RWPE2 (cell line): ENCODE results near the gene TADA2B.

ENCODE experiments used
- ATAC-seq: fragments of 200-7000 bp; cut with Tn5 transposase; 3 replicates; pipeline ENCODE4 v1.9.1; 2021; ENCODE audit warnings: low read depth
- DNase-seq: peaks from one replicate; pipeline ENCODE4 v3.0.0-alpha.2; 2020; ENCODE audit warnings: low spot score
- H3K27ac ChIP-seq: fragments of 450-650 bp; 2 replicates; pipeline ENCODE4 v1.5.1; 2017; ENCODE audit warnings: mild to moderate bottlenecking; ENCODE audit not compliant: poor library complexity, severe bottlenecking
- H3K27me3 ChIP-seq: fragments of 250-450 bp; sonication (Bioruptor Pico); 2 replicates; pipeline ENCODE4 v1.5.1; 2021; ENCODE audit warnings: mild to moderate bottlenecking, moderate library complexity; ENCODE audit not compliant: insufficient read depth, poor library complexity, severe bottlenecking
- H3K36me3 ChIP-seq: fragments of 250-450 bp; sonication (Bioruptor Pico); 2 replicates; pipeline ENCODE4 v1.5.1; 2020; ENCODE audit warnings: low read depth, mild to moderate bottlenecking, moderate library complexity
- H3K4me1 ChIP-seq: fragments of 250-450 bp; sonication (Bioruptor Pico); 2 replicates; pipeline ENCODE4 v1.5.1; 2021; ENCODE audit warnings: mild to moderate bottlenecking, moderate library complexity; ENCODE audit not compliant: insufficient read depth, poor library complexity, severe bottlenecking
- H3K4me3 ChIP-seq: fragments of 250-450 bp; sonication (Bioruptor Pico); 2 replicates; pipeline ENCODE4 v1.5.1; 2021; ENCODE audit warnings: mild to moderate bottlenecking, moderate library complexity; ENCODE audit not compliant: severe bottlenecking
- H3K9me3 ChIP-seq: fragments of 250-450 bp; sonication (Bioruptor Pico); 2 replicates; pipeline ENCODE4 v1.5.1; 2021; ENCODE audit warnings: mild to moderate bottlenecking, moderate library complexity; ENCODE audit not compliant: severe bottlenecking
- CTCF ChIP-seq: fragments of 450-650 bp; IDR thresholded peaks from one replicate; pipeline ENCODE4 v1.5.1; 2017; ENCODE audit warnings: mild to moderate bottlenecking, moderate library complexity; ENCODE audit not compliant: poor library complexity, severe bottlenecking

The TADA2B gene

DNA sequence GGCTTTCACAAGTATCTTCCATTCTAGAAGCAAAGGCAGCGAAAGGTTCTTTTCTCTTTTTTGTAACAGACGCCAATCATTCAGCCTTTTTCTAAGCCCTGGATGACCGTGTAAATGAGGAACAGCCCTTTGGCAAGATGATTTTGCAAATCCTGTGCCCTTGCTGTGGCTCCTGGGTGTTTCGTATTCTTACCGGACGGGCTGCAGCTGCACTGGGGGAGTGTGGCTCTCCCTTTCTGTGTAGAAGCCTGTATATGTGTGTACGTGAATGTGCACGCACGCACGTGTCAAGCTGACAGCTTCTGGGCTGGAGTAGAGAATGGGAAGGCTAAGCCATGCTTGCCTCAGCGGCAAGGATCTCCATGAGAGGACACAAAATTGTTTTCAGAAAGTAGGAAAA is 16.5 kb downstream of the TADA2B start:
- no peaks in the 10 kb centered on the region for H3K27me3 ChIP-seq
- H3K4me1 ChIP-seq, result no peaks in the 10 kb centered on the region
- ATAC-seq, result no peak
- no peak overlapping the region for H3K4me3 ChIP-seq
- H3K9me3 ChIP-seq, result no peaks in the 10 kb centered on the region
- DNase-seq, result no peak
- peaks cover 86% of the 10 kb centered on the region for H3K36me3 ChIP-seq
- TF ChIP-seq CTCF, result no peak
- no peak overlapping the region for H3K27ac ChIP-seq

DNA sequence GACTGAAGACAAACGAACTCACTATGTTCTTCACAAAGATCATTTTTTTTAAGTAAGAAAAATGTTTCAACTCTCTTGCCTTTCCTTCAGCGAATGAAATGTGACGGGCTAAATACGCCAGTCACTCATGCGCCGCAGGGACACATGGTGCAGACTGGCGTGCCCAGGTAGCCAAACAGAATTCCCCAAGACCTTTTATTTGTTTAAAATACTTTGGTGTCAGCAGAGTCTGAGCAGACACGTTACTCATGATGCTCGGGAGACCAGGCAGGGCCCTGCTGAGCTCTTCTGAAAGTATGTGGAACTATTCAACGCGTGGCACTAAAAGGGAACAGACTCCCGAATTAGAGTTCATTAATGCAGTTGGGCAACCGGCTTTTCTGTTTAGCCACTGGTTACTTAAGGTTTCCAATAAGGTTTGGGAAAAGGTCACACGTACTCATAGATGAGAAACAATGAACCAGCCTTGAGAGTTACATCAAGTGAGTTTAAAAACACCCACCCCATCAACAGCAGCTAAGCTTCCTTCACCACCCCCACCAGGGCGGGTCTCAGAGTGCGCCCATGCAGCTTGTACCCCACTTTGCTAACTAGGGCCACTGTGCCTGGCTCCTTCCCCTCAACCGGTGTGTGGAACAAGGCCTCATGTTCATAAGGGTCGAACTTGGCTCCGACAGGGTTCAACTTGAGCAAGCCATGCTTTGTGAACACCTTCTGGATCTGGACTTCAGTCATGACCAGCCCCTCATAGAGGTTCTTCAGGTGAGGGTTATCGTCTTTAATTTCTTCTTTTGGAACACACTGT is 17.4 kb downstream of the TADA2B start:
- no peaks in the 10 kb centered on the region for H3K4me1 ChIP-seq
- H3K36me3 ChIP-seq, result peaks cover 86% of the 10 kb centered on the region
- no peaks in the 10 kb centered on the region for H3K9me3 ChIP-seq
- ATAC-seq (no peak), DNase-seq (no peak)
- H3K27me3 ChIP-seq, result no peaks in the 10 kb centered on the region
- no peak overlapping the region for H3K4me3 ChIP-seq
- no peak for TF ChIP-seq CTCF
- no peak overlapping the region for H3K27ac ChIP-seq

DNA sequence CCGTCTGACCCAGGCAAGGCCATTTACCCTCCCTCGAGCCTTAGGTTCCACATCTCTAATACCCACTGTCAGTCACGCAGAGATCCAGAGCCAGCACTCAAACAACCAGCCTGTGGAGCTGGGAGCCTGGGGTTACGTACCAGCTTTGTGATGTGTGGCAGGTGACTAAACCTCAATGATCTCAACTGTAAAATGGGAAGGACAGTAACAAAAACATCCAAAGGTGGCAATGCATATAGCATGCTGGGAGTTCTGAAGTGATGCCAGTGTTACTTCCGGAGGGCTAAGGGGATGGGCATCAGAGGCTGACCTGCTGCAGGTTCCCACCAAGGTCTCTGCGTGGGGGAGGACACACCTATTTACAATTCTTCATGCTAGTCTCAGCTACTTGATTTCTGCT is 18.6 kb downstream of the TADA2B start:
- TF ChIP-seq CTCF, result no peak
- no peaks in the 10 kb centered on the region for H3K27me3 ChIP-seq
- H3K27ac ChIP-seq, result no peak overlapping the region
- peaks cover 88% of the 10 kb centered on the region for H3K36me3 ChIP-seq
- ATAC-seq, result no peak
- H3K4me1 ChIP-seq, result no peaks in the 10 kb centered on the region
- no peak for DNase-seq
- H3K9me3 ChIP-seq, result no peaks in the 10 kb centered on the region
- no peak overlapping the region for H3K4me3 ChIP-seq

DNA sequence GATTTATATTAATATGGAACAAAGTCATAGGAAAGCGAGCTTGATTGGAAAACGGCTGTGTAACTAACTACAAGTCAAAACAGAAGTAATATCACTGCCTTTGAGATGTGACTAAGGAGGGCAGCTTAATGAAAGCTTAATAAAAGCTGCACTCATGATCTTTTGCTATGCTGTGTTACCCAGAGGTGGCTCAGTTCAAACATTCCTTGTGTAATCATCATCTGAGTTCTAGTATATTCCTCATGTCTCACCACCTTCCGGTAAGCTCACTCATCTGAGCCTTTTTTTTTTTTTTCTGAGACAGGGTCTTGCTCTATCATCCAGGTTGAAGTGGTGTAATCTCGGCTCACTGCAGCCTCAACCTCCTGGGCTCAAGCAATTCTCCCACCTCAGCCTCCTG is 19.6 kb downstream of the TADA2B start:
- no peaks in the 10 kb centered on the region for H3K27me3 ChIP-seq
- H3K27ac ChIP-seq, result no peak overlapping the region
- H3K4me3 ChIP-seq, result no peak overlapping the region
- DNase-seq, result no peak
- H3K4me1 ChIP-seq, result no peaks in the 10 kb centered on the region
- ATAC-seq, result no peak
- H3K36me3 ChIP-seq, result peaks cover 81% of the 10 kb centered on the region
- no peak for TF ChIP-seq CTCF
- H3K9me3 ChIP-seq, result no peaks in the 10 kb centered on the region

GRCh38 chr4:7063362-7063761 is 20.2 kb downstream of the TADA2B start:
- DNase-seq, result no peak
- no peak overlapping the region for H3K4me3 ChIP-seq
- no peaks in the 10 kb centered on the region for H3K27me3 ChIP-seq
- TF ChIP-seq CTCF, result no peak
- no peak overlapping the region for H3K27ac ChIP-seq
- no peak for ATAC-seq
- H3K36me3 ChIP-seq, result peaks cover 81% of the 10 kb centered on the region
- no peaks in the 10 kb centered on the region for H3K9me3 ChIP-seq
- no peaks in the 10 kb centered on the region for H3K4me1 ChIP-seq
